H1 (cell line): ENCODE measurements around the gene OR6B2.

ENCODE experiments used
- ATF3 ChIP-seq: IDR thresholded peaks from 2 replicates; pipeline ENCODE4 v1.6.1; 2011; ENCODE audit warnings: low read depth, mild to moderate bottlenecking, low read length; ENCODE audit not compliant: insufficient read depth
- CREB1 ChIP-seq: IDR thresholded peaks from 2 replicates; pipeline ENCODE4 v1.6.1; 2012; ENCODE audit warnings: inconsistent platforms
- CTCF ChIP-seq, 3 experiments: IDR thresholded peaks; 1 replicate in 2 of 3; 2 replicates in 1 of 3; pipeline versions ENCODE4 v1.5.1 to v1.6.1; 2011; ENCODE audit warnings: low read length in 3 of 3, mild to moderate bottlenecking in 3 of 3, inconsistent platforms in 2 of 3, low read depth in 1 of 3, moderate library complexity in 1 of 3; ENCODE audit not compliant: insufficient read depth in 1 of 3; ENCODE audit errors: control extremely low read depth in 1 of 3
- EZH2 ChIP-seq: fragments of 200-600 bp; sonication (generic); IDR thresholded peaks from 2 replicates; pipeline ENCODE4 v1.7.1; 2012; ENCODE audit warnings: low read depth, mild to moderate bottlenecking, moderate library complexity, low read length, inconsistent platforms; ENCODE audit not compliant: severe bottlenecking
- MAX ChIP-seq: IDR thresholded peaks from 2 replicates; pipeline ENCODE4 v1.6.1; 2012; ENCODE audit warnings: inconsistent platforms
- RBBP5 ChIP-seq: IDR thresholded peaks from 2 replicates; pipeline ENCODE4 v1.7.1; 2012; ENCODE audit warnings: low read depth, mild to moderate bottlenecking, inconsistent platforms, low read length, moderate library complexity, borderline replicate concordance
- RFX5 ChIP-seq: IDR thresholded peaks from 2 replicates; pipeline ENCODE4 v1.6.1; 2011; ENCODE audit warnings: low read depth, low read length, improper control_type of control experiment, borderline replicate concordance
- TBP ChIP-seq: IDR thresholded peaks from 2 replicates; pipeline ENCODE4 v1.6.1; 2011; ENCODE audit warnings: low read depth, low read length, improper control_type of control experiment
- ZNF274 ChIP-seq: IDR thresholded peaks from 2 replicates; pipeline ENCODE4 v1.7.0; 2012; ENCODE audit warnings: low read length, borderline replicate concordance; ENCODE audit errors: extremely low read depth
- TF ChIP-seq, protein P1 (sequence below): IDR thresholded peaks from 2 replicates; pipeline ENCODE4 v1.6.1; 2011; ENCODE audit warnings: low read length, improper control_type of control experiment

- TF ChIP-seq CTCF (IDR thresholded peaks at IDR 0.05; ENCODE audit: control extremely low read depth in 1 of 3, insufficient read depth in 1 of 3, low read depth in 1 of 3, low read length in 3 of 3) (no peak), ZNF274 (no peak), RFX5 (no peak), CREB1 (no peak), TBP (no peak), RBBP5 (no peak), EZH2 (no peak), MAX (no peak), ATF3 (no peak)
- TF ChIP-seq, protein P1, sequence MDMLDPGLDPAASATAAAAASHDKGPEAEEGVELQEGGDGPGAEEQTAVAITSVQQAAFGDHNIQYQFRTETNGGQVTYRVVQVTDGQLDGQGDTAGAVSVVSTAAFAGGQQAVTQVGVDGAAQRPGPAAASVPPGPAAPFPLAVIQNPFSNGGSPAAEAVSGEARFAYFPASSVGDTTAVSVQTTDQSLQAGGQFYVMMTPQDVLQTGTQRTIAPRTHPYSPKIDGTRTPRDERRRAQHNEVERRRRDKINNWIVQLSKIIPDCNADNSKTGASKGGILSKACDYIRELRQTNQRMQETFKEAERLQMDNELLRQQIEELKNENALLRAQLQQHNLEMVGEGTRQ, result no peak
Measured at GRCh38 chr2:240050278-240050677, 20.0 kb upstream of the OR6B2 start.
